ENCODE results near the gene KDSR. TPM values are rescaled to one million over a fixed set of nuclear protein-coding genes. Genes with fewer than 3 reads are reported as not detected.

Gene KDSR
- total and polyA plus RNA-seq, 2 of the 13 experiments (the other 11 are each of a cell fraction or from before 2014, with no cell fraction given), result 10.4 to 20.9 TPM

- ATAC-seq (no peak), FAIRE-seq (no peak), DNase-seq (ENCODE audit: low spot score) (no peak)
- Histone ChIP-seq H3K4me3 (replicated peaks in 1 of 3; ENCODE audit: insufficient read depth in 1 of 3, low read depth in 2 of 3, low read length in 3 of 3) (no peak overlapping the region), H3K36me3 (replicated peaks in 1 of 2; ENCODE audit: control insufficient read depth in 1 of 2, insufficient read depth in 2 of 2, low read length in 2 of 2) (peaks cover 4 to 49% of the 10 kb centered on the region in 2 experiments; a peak in 4 of 5 replicates), H2AFZ (ENCODE audit: low read length) (no peak overlapping the region), H3K9ac (ENCODE audit: insufficient read depth, low read depth, low read length) (no peak overlapping the region), H4K20me1 (ENCODE audit: insufficient read depth, low read length) (no peaks in the 10 kb centered on the region), H3K27me3 (ENCODE audit: control insufficient read depth in 1 of 2, insufficient read depth in 2 of 2, low read length in 2 of 2) (no peaks in the 10 kb centered on the region), H3K9me3 (ENCODE audit: low read length) (no peaks in the 10 kb centered on the region), H3K79me2 (ENCODE audit: insufficient read depth, low read length) (no peaks in the 10 kb centered on the region), H3K4me1 (ENCODE audit: insufficient read depth, low read length) (no peaks in the 10 kb centered on the region), H3K27ac (ENCODE audit: extremely low read length, insufficient read depth, low read length) (no peak overlapping the region), H3K4me2 (ENCODE audit: low read depth, low read length) (no peak overlapping the region)
- in situ Hi-C loops (cut with HindIII; ENCODE audit: extremely low pct_ligation_motif_present, low pct_unique_long_range_greater_than_20kb), result no loop called here
- intact Hi-C loops (cut with micrococcal nuclease; ENCODE audit: unreplicated experiment), result no loop called here
- BruUV-seq (replicated peaks), result no TSS peak
- TF ChIP-seq CBFB (CRISPR knock-in tag; IDR thresholded peaks at IDR 0.05), result no peak
- no peak for TF ChIP-seq PPARG (CRISPR knock-in tag; conservative IDR thresholded peaks at IDR 0.05)
- ChIA-PET POLR2A (no interaction called here), CTCF (ENCODE audit: low intra/inter-chr PET ratio, low total read pairs) (no interaction called here)
- WGBS (ENCODE audit: low lambda C conversion rate), result 96% methylated on average over 3 of the region's 3 CpGs
Measured at GRCh38 chr18:63394954-63395353, 27.9 kb upstream of the KDSR start.

- in situ Hi-C loops (cut with HindIII; ENCODE audit: extremely low pct_ligation_motif_present, low pct_unique_long_range_greater_than_20kb), result no loop called here
- Histone ChIP-seq H3K36me3 (replicated peaks in 1 of 2; ENCODE audit: control insufficient read depth in 1 of 2, insufficient read depth in 2 of 2, low read length in 2 of 2) (peaks cover 1 to 13% of the 10 kb centered on the region in 2 experiments; a peak in 3 of 5 replicates), H3K4me1 (ENCODE audit: insufficient read depth, low read length) (peaks cover 11% of the 10 kb centered on the region), H4K20me1 (ENCODE audit: insufficient read depth, low read length) (no peaks in the 10 kb centered on the region), H3K9me3 (ENCODE audit: low read length) (no peaks in the 10 kb centered on the region), H3K79me2 (ENCODE audit: insufficient read depth, low read length) (no peaks in the 10 kb centered on the region), H2AFZ (ENCODE audit: low read length) (no peak overlapping the region), H3K27ac (ENCODE audit: extremely low read length, insufficient read depth, low read length) (no peak overlapping the region), H3K4me2 (ENCODE audit: low read depth, low read length) (no peak overlapping the region), H3K9ac (ENCODE audit: insufficient read depth, low read depth, low read length) (no peak overlapping the region), H3K4me3 (replicated peaks in 1 of 3; ENCODE audit: insufficient read depth in 1 of 3, low read depth in 2 of 3, low read length in 3 of 3) (no peak overlapping the region), H3K27me3 (ENCODE audit: control insufficient read depth in 1 of 2, insufficient read depth in 2 of 2, low read length in 2 of 2) (no peaks in the 10 kb centered on the region)
- ChIA-PET POLR2A (no interaction called here), CTCF (ENCODE audit: low intra/inter-chr PET ratio, low total read pairs) (no interaction called here)
- WGBS (ENCODE audit: low lambda C conversion rate), result 98% methylated on average over 4 of the region's 4 CpGs
- intact Hi-C loops (cut with micrococcal nuclease; ENCODE audit: unreplicated experiment), result no loop called here
- no peak for ATAC-seq
- no peak for DNase-seq (ENCODE audit: low spot score)
- FAIRE-seq, result no peak
- TF ChIP-seq SCMH1 (CRISPR knock-in tag; IDR thresholded peaks at IDR 0.05; ENCODE audit: borderline replicate concordance), result no peak
- TF ChIP-seq TEAD2 (CRISPR knock-in tag; IDR thresholded peaks at IDR 0.05), result no peak
- BruUV-seq (replicated peaks), result no TSS peak
Measured at GRCh38 chr18:63387861-63388260, 20.9 kb upstream of the KDSR start.

All from HepG2 (cell line).